Measurements from ENCODE around the gene MMP14. TPM values are rescaled to one million over a fixed set of nuclear protein-coding genes. Genes with fewer than 3 reads are reported as not detected.

MMP14 gene
- total and polyA plus RNA-seq, 2 of the 8 experiments (the other 6 are each of a cell fraction or from before 2014, with no cell fraction given), result 58.2 to 86.8 TPM

- peak overlapping the region; percentile 89 to 90 for H3K4me2 ChIP-seq (ENCODE audit: insufficient read depth in 1 of 2, low read depth in 2 of 2, low read length in 2 of 2)
- H3K27ac ChIP-seq (ENCODE audit: low read depth, low read length), result peak overlapping the region; percentile 95
- H3K18ac ChIP-seq (ENCODE audit: extremely low read depth, low read length), result peak overlapping the region; percentile 98
- H3K79me1 ChIP-seq (ENCODE audit: low read depth, low read length), result no peaks in the 10 kb centered on the region
- DNase-seq (ENCODE audit: low read depth in 1 of 2, low spot score in 2 of 2) (peak; percentile 92 to 95), FAIRE-seq (no peak)
- H2BK120ac ChIP-seq (replicated peaks; ENCODE audit: low read depth, low read length), result peak overlapping the region; percentile 68
- H4K5ac ChIP-seq (ENCODE audit: insufficient read length, low read depth, low read length), result peak overlapping the region; percentile 64
- H2BK12ac ChIP-seq (ENCODE audit: low read depth, low read length), result peak overlapping the region; percentile 97; the same call in 1 of the 2 replicates
- peak overlapping the region; percentile 96 for H3K4ac ChIP-seq (replicated peaks; ENCODE audit: insufficient read length, low read depth, low read length)
- H2AFZ ChIP-seq (ENCODE audit: low read length), result peak overlapping the region; percentile 26; the same call in 1 of the 2 replicates
- H2AK5ac ChIP-seq (ENCODE audit: low read depth, low read length), result 0 out of 2 replicates have a peak overlapping the region, but pooled peaks have one; percentile 30
- no peaks in the 10 kb centered on the region for H3K9me3 ChIP-seq (ENCODE audit: insufficient read depth in 2 of 2, low read depth in 1 of 2, low read length in 1 of 2)
- no peaks in the 10 kb centered on the region for H3K79me2 ChIP-seq (ENCODE audit: control insufficient read depth in 1 of 2, insufficient read depth in 2 of 2, low read length in 2 of 2)
- H3K23ac ChIP-seq (ENCODE audit: insufficient read length), result no peak overlapping the region
- no peaks in the 10 kb centered on the region for H3K27me3 ChIP-seq (replicated peaks in 1 of 4; ENCODE audit: control insufficient read depth in 3 of 4, extremely low read depth in 1 of 4, insufficient read depth in 3 of 4, low read length in 3 of 4)
- no peak overlapping the region for H2BK15ac ChIP-seq (ENCODE audit: low read length)
- peak overlapping the region; percentile 99 for H4K8ac ChIP-seq (ENCODE audit: extremely low read depth, insufficient read depth, low read length)
- peaks cover 16 to 26% (median 20%) of the 10 kb centered on the region in 4 experiments for H3K4me1 ChIP-seq (replicated peaks in 1 of 4; ENCODE audit: control insufficient read depth in 3 of 4, insufficient read depth in 4 of 4, low read length in 3 of 4)
- peak overlapping the region; percentile 63 to 93 (median 88) for H3K9ac ChIP-seq (replicated peaks in 1 of 4; ENCODE audit: extremely low read depth in 1 of 4, low read depth in 3 of 4, low read length in 3 of 4)
- peaks cover 12% of the 10 kb centered on the region for H3K23me2 ChIP-seq (ENCODE audit: low read depth, low read length)
- peak overlapping the region; percentile 86; the same call in 1 of the 2 replicates for H2BK20ac ChIP-seq (ENCODE audit: low read length)
- peak overlapping the region; percentile 89 for H3K56ac ChIP-seq (replicated peaks; ENCODE audit: insufficient read length, low read depth, low read length)
- H2BK5ac ChIP-seq (ENCODE audit: low read depth, low read length), result peak overlapping the region; percentile 96
- H3K4me3 ChIP-seq (ENCODE audit: extremely low read depth in 1 of 4, insufficient read depth in 2 of 4, low read depth in 3 of 4, low read length in 4 of 4), result peak overlapping the region; percentile 57 to 94 (median 76)
- CTCF ChIA-PET (ENCODE audit: partially characterized antibody), result interaction anchor here (0.6 to 53.1 kb wide), 26 partner anchors 10 to 708 kb away, joined by 3 to 1562 read pairs (median 4); partner anchors contain the start of genes HAUS4, LRP10, MMP14 and OXA1L
- H3K36me3 ChIP-seq (ENCODE audit: control insufficient read depth in 2 of 4, insufficient read depth in 4 of 4, low read length in 3 of 4), result no peaks in the 10 kb centered on the region
- peak overlapping the region; percentile 57 for H3K14ac ChIP-seq (ENCODE audit: insufficient read length)
- WGBS, 2 experiments (ENCODE audit: extremely low coverage in 1 of 2, insufficient coverage in 1 of 2, insufficient read length in 1 of 2, insufficient replicate concordance in 2 of 2, low coverage in 1 of 2, low lambda C conversion rate in 2 of 2, missing lambda C conversion rate in 1 of 2), result 3% methylated on average over 27 of the region's 34 CpGs; no CpG with 5 or more reads in 1 of the 2 experiments
- POLR2A ChIA-PET (ENCODE audit: partially characterized antibody), result interaction anchor here (0.6 to 7.1 kb wide), 34 partner anchors 9 to 273 kb away, joined by 3 to 136 read pairs (median 5); partner anchors contain the start of genes AJUBA, LRP10, MMP14 and OXA1L
- H4K91ac ChIP-seq (replicated peaks; ENCODE audit: insufficient read length, low read length), result peak overlapping the region; percentile 99
- H4K20me1 ChIP-seq (replicated peaks in 1 of 2; ENCODE audit: control insufficient read depth in 1 of 2, insufficient read depth in 2 of 2, low read length in 2 of 2), result no peaks in the 10 kb centered on the region
- TF ChIP-seq EP300 (IDR thresholded peaks at IDR 0.05; ENCODE audit: borderline replicate concordance in 1 of 2, low read depth in 2 of 2, low read length in 2 of 2) (peak in 1 of 2 experiments; percentile 87; a peak in 1 of 3 replicates), SP1 (IDR thresholded peaks at IDR 0.05; ENCODE audit: low read depth, low read length) (peak; percentile 62; the same call in 1 of the 2 replicates), ATF2 (IDR thresholded peaks at IDR 0.05; ENCODE audit: low read length) (0 out of 2 replicates have a peak, but pooled peaks have one; percentile 25), TBP (IDR thresholded peaks at IDR 0.05; ENCODE audit: low read depth, low read length) (0 out of 2 replicates have a peak, but pooled peaks have one; percentile 34), CEBPB (IDR thresholded peaks at IDR 0.05; ENCODE audit: low read depth, low read length) (peak; percentile 99), HDAC2 (IDR thresholded peaks at IDR 0.05; ENCODE audit: borderline replicate concordance in 1 of 2, low read depth in 2 of 2, low read length in 2 of 2) (0 out of 4 replicates have a peak, but pooled peaks of 1 of the 2 experiments have one; percentile 62), CHD2 (IDR thresholded peaks at IDR 0.05; ENCODE audit: low read length) (0 out of 2 replicates have a peak, but pooled peaks have one; percentile 26), ATF3 (IDR thresholded peaks at IDR 0.05; ENCODE audit: insufficient read depth, low read depth, low read length) (peak; percentile 94)
Observed at GRCh38 chr14:22822571-22823098, 13.8 kb upstream of the MMP14 start.

Measured in H1 (cell line).